Lung (tissue), 12 donors: Measurements from ENCODE around the gene DLG2. TPM values are rescaled to one million over a fixed set of nuclear protein-coding genes. Genes with fewer than 3 reads are reported as not detected.
A peak's percentile ranks its signal among the peaks of the same experiment; 100 is the strongest.
"Not testable (repeated sequence)": the region's sequence is repeated elsewhere in the genome, so short reads cannot be mapped to it uniquely, and the experiment has no call there.

ENCODE experiments used
- ATAC-seq: fragments of 200-7000 bp; cut with Tn5 transposase; one replicate; pipeline ENCODE4 v1.9.1; 2020; ENCODE audit warnings: moderate number of reproducible peaks; ENCODE audit not compliant: insufficient read depth, low FRiP score
- DNase-seq, 3 donors: peaks; one replicate each; pipeline ENCODE4 v3.0.0-alpha.2; 2013 to 2017
- H3K27ac ChIP-seq, 2 donors: one replicate each; pipeline ENCODE4 v1.5.1; 2013; ENCODE audit warnings: mild to moderate bottlenecking in 2 of 2, moderate library complexity in 2 of 2, control low read depth in 1 of 2, inconsistent platforms in 1 of 2, low read depth in 1 of 2, low read length in 1 of 2
- H3K27me3 ChIP-seq, 3 donors: one replicate each; pipeline ENCODE4 v1.5.1; 2013; ENCODE audit warnings: low read length in 2 of 3; ENCODE audit not compliant: control insufficient read depth in 3 of 3, insufficient read depth in 3 of 3
- H3K36me3 ChIP-seq, 4 donors: one replicate each; pipeline ENCODE4 v1.5.1; 2013; ENCODE audit warnings: low read length in 4 of 4, mild to moderate bottlenecking in 1 of 4, moderate library complexity in 1 of 4; ENCODE audit not compliant: control insufficient read depth in 4 of 4, insufficient read depth in 4 of 4
- H3K4me1 ChIP-seq, 5 donors: one replicate each; pipeline ENCODE4 v1.5.1; 2013; ENCODE audit warnings: low read length in 5 of 5, mild to moderate bottlenecking in 2 of 5, moderate library complexity in 1 of 5; ENCODE audit not compliant: control insufficient read depth in 5 of 5, insufficient read depth in 5 of 5
- H3K4me3 ChIP-seq: one replicate; pipeline ENCODE4 v1.5.1; 2013; ENCODE audit warnings: mild to moderate bottlenecking, control low read depth, moderate library complexity
- H3K9ac ChIP-seq, 2 donors: one replicate each; pipeline ENCODE4 v1.5.1; 2013; ENCODE audit warnings: low read length in 2 of 2, control low read depth in 1 of 2; ENCODE audit not compliant: insufficient read depth in 1 of 2
- H3K9me3 ChIP-seq, 4 donors: one replicate each; pipeline ENCODE4 v1.5.1; 2013; ENCODE audit warnings: low read length in 3 of 4, mild to moderate bottlenecking in 1 of 4, moderate library complexity in 1 of 4; ENCODE audit not compliant: control insufficient read depth in 4 of 4, insufficient read depth in 3 of 4
- WGBS, 2 donors: extraction: QIAGEN DNeasy Blood & Tissue Kit; methylation state at CpG; one replicate each; pipeline ENCODE4 v1.1.7; 2013; 5-methylcytosine and 5-hydroxymethylcytosine counted together
- polyA plus RNA-seq, 2 donors: library from polyadenylated mRNA; stranded (reverse); fragments of 200-250 nt; gene quantifications; one replicate each; pipeline ENCODE4 v1.2.1, GENCODE V29; 2013
- total RNA-seq, 2 donors: library from RNA; depleted of rRNA in 1 of 2; stranded (reverse); fragments of >200 nt in 1 of 2; gene quantifications; one replicate each; pipeline ENCODE4 v1.2.1, GENCODE V29; 2014 to 2021
- TF ChIP-seq, protein P1 (sequence below): IDR thresholded peaks from 2 replicates; pipeline ENCODE4 v1.5.1; 2012; ENCODE audit warnings: mild to moderate bottlenecking; ENCODE audit errors: control extremely low read depth, extremely low read depth
- donor health status: control.
- donor health status: control.
- donor health status: Bipolar disorder and iron deficiency.
- donor health status: healthy.
- donor health status: DM: yes; HTN: yes; CAD: no.

DLG2 gene
- total and polyA plus RNA-seq, 4 donors: 0.32 to 24.1 (median 5.4) TPM

DNA sequence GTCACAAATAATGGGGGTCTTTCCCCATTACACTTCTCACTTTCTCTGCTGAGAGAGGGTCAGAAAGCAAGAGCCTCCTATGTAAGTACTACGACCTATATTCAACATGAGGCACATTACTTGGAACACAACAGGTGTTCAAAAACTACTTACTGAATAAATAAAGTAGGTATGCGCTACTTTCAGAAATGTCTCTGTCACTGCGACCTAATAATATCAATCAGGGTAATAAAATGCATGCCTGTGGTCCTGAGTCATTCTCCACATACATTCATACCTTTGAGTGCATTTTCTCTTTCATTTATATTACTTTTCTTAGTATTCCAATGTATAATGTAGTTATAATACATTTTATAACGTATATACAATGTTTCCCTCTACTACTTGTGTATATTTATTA lies 838.9 kb downstream of the DLG2 start:
- H3K27me3 ChIP-seq: no peaks in the 10 kb centered on the region
- no peak overlapping the region for H3K9ac ChIP-seq
- TF ChIP-seq, protein P1, sequence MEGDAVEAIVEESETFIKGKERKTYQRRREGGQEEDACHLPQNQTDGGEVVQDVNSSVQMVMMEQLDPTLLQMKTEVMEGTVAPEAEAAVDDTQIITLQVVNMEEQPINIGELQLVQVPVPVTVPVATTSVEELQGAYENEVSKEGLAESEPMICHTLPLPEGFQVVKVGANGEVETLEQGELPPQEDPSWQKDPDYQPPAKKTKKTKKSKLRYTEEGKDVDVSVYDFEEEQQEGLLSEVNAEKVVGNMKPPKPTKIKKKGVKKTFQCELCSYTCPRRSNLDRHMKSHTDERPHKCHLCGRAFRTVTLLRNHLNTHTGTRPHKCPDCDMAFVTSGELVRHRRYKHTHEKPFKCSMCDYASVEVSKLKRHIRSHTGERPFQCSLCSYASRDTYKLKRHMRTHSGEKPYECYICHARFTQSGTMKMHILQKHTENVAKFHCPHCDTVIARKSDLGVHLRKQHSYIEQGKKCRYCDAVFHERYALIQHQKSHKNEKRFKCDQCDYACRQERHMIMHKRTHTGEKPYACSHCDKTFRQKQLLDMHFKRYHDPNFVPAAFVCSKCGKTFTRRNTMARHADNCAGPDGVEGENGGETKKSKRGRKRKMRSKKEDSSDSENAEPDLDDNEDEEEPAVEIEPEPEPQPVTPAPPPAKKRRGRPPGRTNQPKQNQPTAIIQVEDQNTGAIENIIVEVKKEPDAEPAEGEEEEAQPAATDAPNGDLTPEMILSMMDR: no peak
- ATAC-seq (no peak), DNase-seq (no peak)
- H3K9me3 ChIP-seq: no peaks in the 10 kb centered on the region
- H3K4me3 ChIP-seq: no peak overlapping the region
- WGBS, 2 donors: 88 to 91% methylated on average over 4 of the region's 4 CpGs
- no peaks in the 10 kb centered on the region for H3K36me3 ChIP-seq
- no peak overlapping the region for H3K27ac ChIP-seq
- no peaks in the 10 kb centered on the region for H3K4me1 ChIP-seq

DNA sequence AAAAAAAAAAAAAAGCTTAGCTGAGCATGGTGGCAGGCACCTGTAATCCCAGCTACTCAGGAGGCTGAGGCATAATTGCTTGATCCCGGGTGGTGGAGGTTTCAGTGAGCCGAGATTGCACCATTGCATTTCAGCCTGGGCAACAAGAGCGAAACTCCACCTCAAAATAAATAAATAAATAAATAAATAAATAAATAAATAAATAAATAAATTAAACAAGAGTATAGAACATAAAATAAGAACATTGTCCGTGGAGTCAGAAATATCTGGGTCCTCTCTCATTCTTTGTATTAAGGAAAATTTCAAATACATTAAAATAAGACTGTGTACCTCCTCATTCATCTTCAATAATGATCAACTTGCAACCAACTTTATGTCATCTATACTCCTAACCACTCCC lies 843.0 kb downstream of the DLG2 start:
- H3K27ac ChIP-seq, H3K9me3 ChIP-seq, ATAC-seq, H3K4me3 ChIP-seq, H3K4me1 ChIP-seq, H3K36me3 ChIP-seq, H3K9ac ChIP-seq, DNase-seq, H3K27me3 ChIP-seq: not testable (repeated sequence)
- WGBS, 2 donors: 86 to 91% methylated on average over 4 of the region's 4 CpGs

DNA sequence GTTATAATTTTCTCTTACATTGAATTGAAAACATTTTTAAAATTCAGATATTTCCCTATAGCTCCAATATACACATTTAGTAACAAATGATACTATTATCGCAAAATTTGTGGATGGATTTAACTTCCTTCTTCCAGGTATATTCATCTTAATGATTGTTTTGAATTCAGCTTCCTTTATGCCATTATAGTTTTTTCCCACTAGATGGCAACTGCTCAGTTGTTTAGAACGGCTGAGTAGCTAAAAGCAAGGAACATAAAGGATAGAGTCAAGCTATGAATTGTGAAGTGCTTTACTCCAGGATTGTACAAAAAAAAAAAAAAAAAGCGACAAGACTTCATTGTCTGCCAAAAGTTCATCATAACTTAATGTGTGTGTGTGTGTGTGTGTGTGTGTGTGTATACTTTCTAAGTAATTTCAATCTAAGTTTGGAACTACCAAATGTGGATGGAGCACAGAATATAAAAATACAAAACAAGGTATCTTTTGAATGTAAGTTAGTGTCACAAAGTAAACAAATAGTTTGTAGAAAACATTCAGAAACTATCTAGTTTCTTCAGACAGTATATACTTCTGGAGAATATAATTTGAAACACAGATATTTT lies 846.4 kb downstream of the DLG2 start:
- no peaks in the 10 kb centered on the region for H3K4me1 ChIP-seq
- 16% methylated on average over 3 of the region's 3 CpGs for WGBS, 2 donors
- H3K27ac ChIP-seq: no peak overlapping the region
- TF ChIP-seq, protein P1: no peak
- H3K9ac ChIP-seq: no peak overlapping the region
- DNase-seq: peak in 2 of 3 donors; percentile 47 to 63
- ATAC-seq: no peak
- H3K27me3 ChIP-seq: no peaks in the 10 kb centered on the region
- no peak overlapping the region for H3K4me3 ChIP-seq
- no peaks in the 10 kb centered on the region for H3K9me3 ChIP-seq
- no peaks in the 10 kb centered on the region for H3K36me3 ChIP-seq

DNA sequence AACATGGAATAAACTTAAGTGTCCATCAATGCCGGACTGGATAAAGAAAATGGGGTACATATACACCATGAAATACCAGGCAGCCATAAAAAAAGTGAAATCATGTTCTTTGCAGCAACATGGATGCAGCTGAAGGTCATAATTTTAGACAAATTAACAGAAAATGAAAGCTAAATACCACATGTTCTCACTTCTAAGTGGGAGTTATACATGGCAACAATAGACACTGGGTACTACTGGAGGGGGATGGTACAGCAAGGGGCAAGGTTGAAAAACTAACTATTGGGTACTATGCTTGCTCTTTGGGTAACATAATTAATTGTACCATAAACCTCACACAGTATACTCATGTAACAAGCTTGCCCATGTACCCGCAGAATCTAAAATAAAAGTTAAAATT lies 851.6 kb downstream of the DLG2 start:
- no peaks in the 10 kb centered on the region for H3K36me3 ChIP-seq
- ATAC-seq: no peak
- TF ChIP-seq, protein P1: no peak
- no peak overlapping the region for H3K9ac ChIP-seq
- H3K27me3 ChIP-seq: no peaks in the 10 kb centered on the region
- WGBS, 2 donors: 91% methylated on average over 2 of the region's 2 CpGs
- peaks cover 0 to 4% (median 2%) of the 10 kb centered on the region in 4 donors for H3K9me3 ChIP-seq
- H3K4me1 ChIP-seq: no peaks in the 10 kb centered on the region
- H3K27ac ChIP-seq: no peak overlapping the region
- no peak for DNase-seq
- H3K4me3 ChIP-seq: no peak overlapping the region
